Panc1 (cell line): ENCODE data around the gene ACACB.

Source experiments
- CTCF ChIP-seq: fragments of 450-650 bp; IDR thresholded peaks from 2 replicates; pipeline ENCODE4 v1.5.1; 2017; ENCODE audit warnings: mild to moderate bottlenecking
- POLR2AphosphoS5 ChIP-seq: IDR thresholded peaks from 2 replicates; pipeline ENCODE4 v1.6.1; 2012; ENCODE audit warnings: mild to moderate bottlenecking, low read depth, low read length, moderate library complexity
- SIN3A ChIP-seq: IDR thresholded peaks from 2 replicates; pipeline ENCODE4 v1.6.1; 2012; ENCODE audit warnings: low read depth, mild to moderate bottlenecking, low read length, moderate library complexity, borderline replicate concordance; ENCODE audit not compliant: insufficient read depth

GRCh38 chr12:109258607-109259544, 142.5 kb downstream of the ACACB start:
- TF ChIP-seq SIN3A (no peak), CTCF (no peak), POLR2AphosphoS5 (no peak)
